ENCODE data around the gene GRK6.
"Not testable (repeated sequence)": the region's sequence is repeated elsewhere in the genome, so short reads cannot be mapped to it uniquely, and the experiment has no call there.

GRK6 gene

GRCh38 chr5:177399997-177400868 is 26.2 kb upstream of the GRK6 start, which contains the start of gene PFN3:
PFN3 (minus strand) TSS chr5:177400661; CDS start chr5:177400576, 85 bp downstream.
- DNase-seq, result no peak

DNA sequence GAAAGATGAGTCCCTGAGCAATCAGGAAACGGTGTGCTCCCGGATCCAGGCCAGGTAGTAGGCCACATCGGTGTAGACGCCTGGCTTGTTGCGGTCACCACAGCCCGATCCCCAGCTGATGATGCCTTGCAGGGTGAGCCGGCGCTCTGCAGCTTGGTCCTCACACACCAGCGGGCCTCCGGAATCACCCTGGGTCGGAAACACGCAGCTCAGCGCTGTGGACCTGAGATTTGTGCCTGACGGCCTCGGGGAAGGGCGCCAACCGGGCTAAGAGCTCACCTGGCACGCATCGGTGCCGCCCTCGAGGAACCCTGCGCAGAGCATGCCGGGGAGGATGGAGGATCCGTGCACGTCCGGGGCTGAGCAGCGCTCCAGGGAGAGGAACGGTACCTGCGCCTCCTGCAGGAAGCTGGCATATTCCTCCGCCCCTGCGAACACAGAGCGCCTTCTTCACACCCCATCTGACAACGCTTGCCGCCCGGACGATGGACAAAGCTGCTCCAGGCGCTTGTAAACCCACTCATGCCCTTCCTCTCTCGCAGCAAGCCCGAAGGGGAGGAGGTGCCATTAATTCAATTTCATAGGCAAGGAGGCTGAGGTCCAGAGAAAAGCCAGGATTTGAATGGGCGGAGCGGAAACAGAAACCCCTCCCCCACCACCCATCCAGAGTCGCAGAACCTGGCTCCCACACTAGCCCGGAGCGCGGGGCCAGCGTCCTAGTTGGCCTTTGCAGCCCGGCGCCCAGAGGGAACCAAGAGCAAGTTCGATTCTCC is 24.0 kb upstream of the GRK6 start:
- DNase-seq, result peak; percentile 72

DNA sequence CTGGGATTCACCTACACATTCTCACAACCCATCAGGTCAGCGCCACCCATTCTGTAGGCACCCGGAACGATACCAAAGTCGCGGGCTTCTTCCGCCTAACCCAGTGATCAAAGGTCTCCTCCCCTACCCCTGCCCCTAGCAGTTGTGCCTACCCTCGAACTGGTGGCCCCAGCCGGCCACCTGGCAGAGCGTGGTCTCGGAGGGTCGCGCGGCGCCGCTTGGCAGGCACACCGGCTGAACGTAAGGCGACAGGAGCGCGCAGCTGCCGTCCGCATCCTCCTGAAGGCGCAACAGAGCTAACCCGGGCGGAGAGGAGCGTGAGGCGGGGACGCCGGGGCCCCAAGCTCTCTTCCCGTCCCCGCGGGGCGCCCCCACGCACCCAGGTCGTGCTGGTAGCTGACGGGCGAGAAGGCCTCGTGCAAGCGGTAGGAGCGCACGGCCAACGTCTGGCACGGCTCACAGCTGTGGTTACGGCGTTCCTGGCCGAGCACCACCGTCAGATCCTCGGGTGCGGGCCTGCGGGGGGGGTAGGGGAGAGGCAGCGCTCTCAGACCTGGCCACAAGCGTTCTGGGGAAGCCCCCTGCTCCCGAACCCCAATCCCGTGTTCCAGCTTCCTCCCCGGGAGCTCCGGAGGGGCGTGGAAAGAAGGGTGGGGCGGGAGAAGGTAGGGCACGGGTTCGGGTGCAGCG is 23.2 kb upstream of the GRK6 start:
- peak; percentile 47 for DNase-seq

DNA sequence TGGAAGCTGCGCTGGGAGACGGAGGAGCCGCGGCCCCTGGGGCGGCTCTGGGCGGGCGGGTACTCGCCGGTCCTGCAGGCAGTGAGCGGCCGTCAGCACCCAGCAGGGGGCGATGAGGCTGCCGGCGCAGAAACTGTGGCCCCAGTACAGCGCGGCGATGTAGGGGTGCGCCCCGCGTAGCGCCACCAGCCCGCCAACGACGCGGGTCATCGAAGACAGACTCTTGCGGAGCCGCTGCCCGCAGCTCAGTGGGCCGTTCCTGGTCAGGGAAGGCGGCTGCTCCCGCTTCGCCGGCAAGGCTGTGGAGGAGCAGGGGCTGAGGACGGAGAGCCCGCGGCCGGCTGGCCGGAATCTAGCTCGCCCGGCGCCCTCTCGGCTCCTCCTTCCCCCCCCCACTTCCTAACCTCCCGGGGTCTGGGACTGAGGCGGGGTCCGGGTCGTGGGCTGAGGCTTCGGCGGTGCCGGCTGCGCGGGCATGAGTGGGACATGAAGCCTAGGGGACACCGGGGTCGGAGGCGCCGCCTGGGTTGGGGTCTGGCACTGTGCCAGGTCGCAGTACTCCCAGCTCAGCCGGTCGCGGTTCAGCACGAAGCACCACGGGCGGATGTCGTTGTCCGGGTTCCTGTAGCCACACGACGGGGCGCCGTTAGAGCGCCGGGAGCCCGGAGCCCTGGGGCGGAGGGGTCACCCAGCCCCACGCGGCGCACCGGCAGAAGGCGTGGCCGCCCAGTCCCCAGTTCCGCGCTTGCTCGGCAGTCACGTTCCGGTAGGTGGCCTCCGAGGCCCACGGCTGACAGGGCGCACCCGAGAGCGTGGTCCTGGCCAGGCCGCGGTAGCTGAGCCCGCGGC is 22.5 kb upstream of the GRK6 start:
- DNase-seq, result peak; percentile 95

DNA sequence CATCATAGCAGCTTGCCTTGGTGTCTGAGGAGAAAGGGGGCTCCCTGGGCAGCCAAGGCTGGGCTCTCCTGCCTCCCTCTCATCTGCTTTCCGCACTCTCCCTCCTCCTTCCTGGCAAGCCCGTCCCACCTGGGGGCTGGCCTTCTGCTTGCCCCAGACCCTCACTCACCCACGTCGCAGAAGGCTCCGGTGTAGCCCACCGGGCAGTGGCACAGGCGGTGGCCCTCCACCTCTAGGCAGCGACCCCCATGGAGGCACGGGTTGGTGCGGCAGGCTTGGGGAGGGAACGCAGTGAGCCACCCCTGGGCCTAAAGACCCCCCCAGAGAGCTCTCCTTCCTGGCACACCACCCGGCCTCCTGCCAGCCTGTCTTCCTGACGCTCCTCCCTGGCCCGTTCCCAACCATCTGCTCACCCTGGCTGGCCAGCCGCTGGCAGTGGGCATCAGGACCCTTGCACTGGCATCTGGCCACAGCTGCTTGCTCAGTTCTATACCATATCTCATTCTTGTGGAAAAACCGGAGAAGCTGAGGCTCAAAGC is 21.8 kb upstream of the GRK6 start:
- DNase-seq, result no peak

- DNase-seq, result no peak
These were observed 21.2 kb upstream of the GRK6 start for GRCh38 chr5:177405312-177405711.

- peak; percentile 89 for DNase-seq
These were observed 20.7 kb upstream of the GRK6 start for GRCh38 chr5:177405805-177406204.

DNA sequence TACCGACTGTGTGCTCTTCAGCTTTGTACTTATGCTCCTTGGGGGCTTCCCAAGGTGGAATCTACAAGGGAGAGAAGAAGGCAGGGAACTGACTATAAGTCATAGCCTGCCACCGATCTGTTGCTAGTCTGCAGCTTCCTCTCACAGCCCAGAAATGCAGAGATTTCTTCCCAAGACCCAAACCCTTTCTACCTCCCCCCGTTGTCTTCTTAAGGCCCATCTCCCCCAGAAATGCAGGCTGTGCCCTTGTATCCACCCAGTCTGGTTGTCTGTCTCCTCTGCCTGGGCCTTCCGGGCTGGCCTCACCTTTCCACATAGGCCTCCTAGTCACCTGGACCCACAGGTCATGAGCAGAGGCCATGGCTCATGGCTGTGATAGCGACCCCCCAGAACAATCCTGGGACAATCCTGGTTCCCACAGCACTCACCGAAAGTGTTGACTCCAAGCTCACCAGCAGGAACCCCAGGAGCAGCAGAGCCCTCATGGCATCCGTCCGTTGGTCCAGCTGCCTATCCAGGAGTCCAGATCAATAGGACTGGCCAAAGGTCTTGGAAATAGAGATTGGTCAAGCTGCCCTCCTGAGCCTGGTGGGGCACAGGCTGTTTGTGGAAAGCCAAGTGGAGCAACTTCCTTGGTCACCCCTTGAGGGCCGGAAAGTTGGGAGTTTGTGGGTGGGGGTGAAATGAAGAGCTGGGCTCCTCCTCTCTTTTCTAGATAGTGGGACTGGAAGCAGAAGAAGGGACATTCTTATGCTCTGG is 17.3 kb upstream of the GRK6 start, which contains the start of gene F12:
TSS of gene F12 (minus strand) at position 522 of the 759 bp plus-strand sequence. CDS start at position 485, 37 bp downstream.
- no peak for DNase-seq

- DNase-seq, result peak; percentile 51
These were observed 15.9 kb upstream of the GRK6 start for GRCh38 chr5:177410575-177410974.

- no peak for DNase-seq
These were observed 13.8 kb upstream of the GRK6 start for GRCh38 chr5:177412603-177413233.

GRCh38 chr5:177414481-177414880 is 12.0 kb upstream of the GRK6 start:
- no peak for DNase-seq

DNA sequence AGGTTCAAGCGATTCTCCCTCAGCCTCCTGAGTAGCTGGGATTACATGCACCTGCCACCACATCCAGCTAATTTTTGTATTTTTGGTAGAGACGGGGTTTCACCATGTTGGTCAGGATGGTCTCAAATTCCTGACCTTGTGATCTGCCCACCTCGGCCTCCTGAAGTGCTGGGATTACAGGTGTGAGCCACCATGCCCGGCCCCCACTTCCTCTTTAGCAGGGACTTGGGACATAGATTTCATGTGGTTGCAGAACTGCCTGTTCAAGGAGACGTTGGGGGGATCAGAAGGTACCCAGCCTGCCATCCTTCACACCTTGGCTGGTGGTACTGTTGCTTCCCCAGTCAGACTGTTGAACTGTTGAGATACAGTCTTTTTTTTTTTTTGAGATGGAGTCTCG is 9.4 kb upstream of the GRK6 start:
- DNase-seq, result not testable (repeated sequence)

DNA sequence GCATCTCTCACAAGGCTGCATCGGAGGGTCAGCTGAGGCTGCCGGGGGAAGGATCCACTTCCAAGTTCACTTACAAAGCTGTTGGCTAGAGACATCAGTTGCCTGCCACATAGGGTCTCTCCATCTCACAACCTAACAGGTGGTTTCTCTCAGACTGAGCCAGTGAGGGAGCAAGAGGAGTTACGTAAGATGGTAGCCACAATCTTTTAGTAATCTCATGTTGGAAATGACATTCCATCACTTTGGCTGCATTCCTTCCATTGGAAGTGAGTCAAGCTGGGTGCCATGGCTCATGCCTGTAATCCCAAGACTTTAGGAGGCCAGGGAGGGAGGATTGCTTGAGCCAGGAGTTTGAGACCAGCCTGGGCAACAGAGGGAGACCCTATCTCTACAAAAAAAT is 7.4 kb upstream of the GRK6 start:
- DNase-seq, result no peak

DNA sequence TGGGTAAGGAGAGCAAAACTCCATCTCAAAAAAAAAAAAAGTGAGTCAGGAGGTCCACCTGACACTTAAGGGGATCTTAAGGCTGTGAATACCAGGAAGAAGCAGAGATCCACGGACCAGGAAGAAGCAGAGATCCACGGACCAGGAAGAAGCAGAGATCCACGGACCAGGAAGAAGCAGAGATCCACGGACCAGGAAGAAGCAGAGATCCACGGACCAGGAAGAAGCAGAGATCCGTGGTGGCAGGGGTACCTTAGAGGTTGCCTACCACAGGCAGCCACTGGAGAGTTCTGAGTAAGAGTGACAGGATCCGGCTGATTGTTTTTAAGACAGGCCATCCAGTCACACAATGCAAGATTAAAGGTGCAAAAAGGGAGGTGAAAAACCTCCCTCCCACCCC is 6.0 kb upstream of the GRK6 start:
- DNase-seq, result not testable (repeated sequence)

- DNase-seq, result no peak
These were observed 5.2 kb upstream of the GRK6 start for GRCh38 chr5:177421062-177421798.

- no peak for DNase-seq
These were observed 2.8 kb upstream of the GRK6 start for GRCh38 chr5:177423671-177424070.

DNA sequence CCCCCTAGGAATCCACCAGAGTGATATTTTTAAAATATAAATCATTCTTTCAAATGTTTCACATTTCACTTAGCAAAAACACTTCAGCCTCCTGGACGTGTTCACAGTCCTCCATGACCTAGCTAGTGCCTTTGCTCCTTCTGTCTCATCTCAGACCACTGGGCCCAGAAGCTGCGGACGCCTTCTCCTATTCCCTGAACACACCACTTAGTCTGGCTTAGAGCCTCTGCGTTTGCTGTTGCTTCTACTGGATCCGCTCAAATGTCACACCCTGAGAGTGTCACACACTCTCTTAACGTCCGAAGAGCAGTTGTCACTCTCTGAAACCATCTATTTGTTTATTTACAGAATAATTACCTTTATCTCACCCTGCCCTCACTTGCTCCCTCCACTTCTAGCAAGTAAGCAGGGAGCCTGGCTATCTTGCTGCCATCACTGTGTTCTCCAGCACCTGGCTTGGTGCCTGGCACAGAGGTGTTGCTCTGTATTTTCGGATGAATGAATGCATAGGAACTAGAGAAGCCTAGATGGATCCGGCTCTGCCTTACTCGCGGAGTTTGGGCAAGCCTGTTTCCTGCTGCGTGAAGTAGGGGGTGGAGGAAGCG is 1.2 kb upstream of the GRK6 start:
- no peak for DNase-seq

GRCh38 chr5:177425801-177426565 is 493 bp upstream of the GRK6 start:
- peak; percentile 100 for DNase-seq

All from hematopoietic multipotent progenitor cell treated with erythropoietin and hydrocortisone succinate and interleukin-3 and kit ligand, for 4 days (in vitro differentiated cells).